Activated CD4-positive, CD25-positive, alpha-beta regulatory T cell (primary cell): ENCODE measurements around the gene METTL25B.

ENCODE experiments used
- DNase-seq, 4 experiments: peaks; one replicate each; lab custom pipeline; 2025; lab: John Stamatoyannopoulos, UW

METTL25B gene

GRCh38 chr1:156700736-156701531, 27.3 kb upstream of the METTL25B start:
- DNase-seq = no peak

- DNase-seq = no peak
Observed at GRCh38 chr1:156703336-156703735, 24.9 kb upstream of the METTL25B start.

- no peak for DNase-seq
Observed at GRCh38 chr1:156703741-156704140, 24.5 kb upstream of the METTL25B start.

GRCh38 chr1:156704166-156704711, 24.0 kb upstream of the METTL25B start:
- no peak for DNase-seq

- DNase-seq = peak in 2 of 4 experiments; percentile 10 to 11
Observed at GRCh38 chr1:156704930-156705320, 23.3 kb upstream of the METTL25B start.

GRCh38 chr1:156705321-156705917, 22.9 kb upstream of the METTL25B start, which contains the start of gene CRABP2:
Gene CRABP2, minus strand, starts transcription at chr1:156705583. Its CDS starts 137 bp downstream, at chr1:156705446.
- DNase-seq = no peak

GRCh38 chr1:156705918-156706656, 22.2 kb upstream of the METTL25B start:
- peak; percentile 32 to 58 (median 42) for DNase-seq

GRCh38 chr1:156706657-156707416, 21.4 kb upstream of the METTL25B start:
- DNase-seq = no peak

- DNase-seq = no peak
Observed at GRCh38 chr1:156707417-156708217, 20.7 kb upstream of the METTL25B start.

GRCh38 chr1:156708218-156708661, 20.0 kb upstream of the METTL25B start:
- DNase-seq = no peak

- no peak for DNase-seq
Observed at GRCh38 chr1:156709031-156709430, 19.2 kb upstream of the METTL25B start.

- no peak for DNase-seq
Observed at GRCh38 chr1:156709757-156710489, 18.3 kb upstream of the METTL25B start.

- DNase-seq = no peak
Observed at GRCh38 chr1:156711011-156711817, 17.1 kb upstream of the METTL25B start.

- DNase-seq = no peak
Observed at GRCh38 chr1:156712626-156713025, 15.6 kb upstream of the METTL25B start.

GRCh38 chr1:156714830-156715229, 13.4 kb upstream of the METTL25B start:
- no peak for DNase-seq

- no peak for DNase-seq
Observed at GRCh38 chr1:156717351-156717750, 10.9 kb upstream of the METTL25B start.

GRCh38 chr1:156721131-156721530, 7.1 kb upstream of the METTL25B start:
- DNase-seq = no peak

GRCh38 chr1:156721535-156721934, 6.7 kb upstream of the METTL25B start:
- no peak for DNase-seq

- peak; percentile 64 to 71 (median 68) for DNase-seq
Observed at GRCh38 chr1:156725683-156726280, 2.5 kb upstream of the METTL25B start.
